Endometrium (tissue), 2 donors: Measurements from ENCODE around the gene RALGAPA1.

Experiments used
- FAIRE-seq: peaks from 2 replicates; lab custom pipeline; 2012; peaks lifted over from hg19 to GRCh38; lab: Jason Lieb, UNC
- donor health status: control.
- donor health status: control.

Gene RALGAPA1

DNA sequence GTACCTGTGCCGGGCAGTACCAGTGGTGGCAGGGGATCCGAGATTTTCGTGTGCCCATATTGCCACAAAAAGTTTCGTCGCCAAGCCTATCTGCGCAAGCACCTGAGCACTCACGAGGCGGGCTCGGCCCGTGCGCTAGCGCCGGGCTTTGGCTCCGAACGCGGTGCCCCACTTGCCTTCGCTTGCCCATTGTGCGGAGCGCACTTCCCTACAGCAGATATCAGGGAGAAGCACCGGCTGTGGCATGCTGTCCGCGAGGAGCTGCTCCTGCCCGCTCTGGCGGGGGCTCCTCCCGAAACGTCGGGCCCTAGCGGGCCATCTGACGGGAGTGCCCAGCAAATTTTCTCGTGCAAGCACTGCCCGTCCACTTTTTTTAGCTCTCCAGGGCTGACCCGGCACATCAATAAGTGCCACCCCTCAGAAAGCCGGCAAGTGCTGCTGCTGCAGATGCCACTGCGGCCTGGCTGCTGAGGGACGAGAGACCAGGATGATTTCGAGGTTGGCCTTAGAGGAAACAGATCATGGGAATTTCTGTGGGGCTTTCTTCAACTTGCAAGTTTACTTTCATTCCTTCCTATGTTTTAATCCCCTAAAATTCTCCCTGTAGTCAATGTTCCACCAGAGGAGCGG lies 273.5 kb downstream of the RALGAPA1 start:
- no peak for FAIRE-seq

DNA sequence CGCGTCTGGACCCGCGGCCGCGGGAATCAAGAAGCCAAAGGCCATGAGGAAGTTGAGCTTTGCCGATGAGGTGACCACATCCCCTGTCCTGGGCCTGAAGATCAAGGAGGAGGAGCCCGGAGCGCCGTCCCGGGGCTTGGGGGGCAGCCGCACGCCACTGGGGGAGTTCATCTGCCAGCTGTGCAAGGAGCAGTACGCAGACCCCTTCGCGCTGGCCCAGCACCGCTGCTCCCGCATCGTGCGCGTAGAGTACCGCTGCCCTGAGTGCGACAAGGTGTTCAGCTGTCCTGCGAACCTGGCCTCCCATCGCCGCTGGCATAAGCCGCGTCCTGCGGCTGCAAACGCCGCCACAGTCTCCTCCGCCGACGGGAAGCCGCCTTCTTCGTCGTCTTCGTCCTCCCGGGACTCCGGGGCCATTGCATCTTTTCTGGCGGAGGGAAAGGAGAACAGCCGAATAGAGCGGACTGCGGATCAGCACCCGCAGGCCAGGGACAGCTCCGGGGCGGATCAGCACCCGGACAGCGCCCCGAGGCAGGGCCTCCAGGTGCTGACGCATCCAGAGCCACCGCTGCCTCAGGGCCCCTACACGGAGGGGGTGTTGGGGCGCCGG lies 274.1 kb downstream of the RALGAPA1 start:
- no peak for FAIRE-seq

DNA sequence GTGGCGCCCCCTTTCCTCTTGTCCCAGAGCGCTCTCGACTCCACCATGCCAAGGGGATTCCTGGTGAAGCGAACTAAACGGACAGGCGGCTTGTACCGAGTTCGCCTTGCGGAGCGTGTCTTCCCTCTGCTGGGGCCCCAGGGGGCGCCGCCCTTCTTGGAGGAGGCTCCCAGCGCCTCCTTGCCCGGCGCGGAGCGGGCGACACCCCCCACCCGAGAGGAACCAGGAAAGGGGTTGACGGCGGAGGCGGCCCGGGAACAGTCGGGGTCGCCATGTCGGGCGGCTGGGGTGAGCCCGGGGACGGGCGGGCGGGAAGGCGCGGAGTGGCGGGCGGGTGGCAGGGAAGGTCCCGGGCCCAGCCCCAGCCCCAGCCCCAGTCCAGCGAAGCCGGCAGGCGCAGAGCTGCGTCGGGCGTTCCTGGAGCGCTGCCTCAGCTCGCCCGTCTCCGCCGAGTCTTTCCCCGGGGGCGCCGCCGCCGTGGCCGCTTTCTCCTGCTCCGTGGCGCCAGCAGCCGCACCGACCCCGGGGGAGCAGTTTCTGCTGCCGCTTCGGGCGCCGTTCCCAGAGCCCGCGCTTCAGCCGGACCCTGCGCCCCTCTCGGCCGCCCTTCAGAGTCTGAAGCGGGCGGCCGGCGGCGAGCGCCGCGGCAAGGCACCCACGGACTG lies 274.8 kb downstream of the RALGAPA1 start:
- no peak for FAIRE-seq

DNA sequence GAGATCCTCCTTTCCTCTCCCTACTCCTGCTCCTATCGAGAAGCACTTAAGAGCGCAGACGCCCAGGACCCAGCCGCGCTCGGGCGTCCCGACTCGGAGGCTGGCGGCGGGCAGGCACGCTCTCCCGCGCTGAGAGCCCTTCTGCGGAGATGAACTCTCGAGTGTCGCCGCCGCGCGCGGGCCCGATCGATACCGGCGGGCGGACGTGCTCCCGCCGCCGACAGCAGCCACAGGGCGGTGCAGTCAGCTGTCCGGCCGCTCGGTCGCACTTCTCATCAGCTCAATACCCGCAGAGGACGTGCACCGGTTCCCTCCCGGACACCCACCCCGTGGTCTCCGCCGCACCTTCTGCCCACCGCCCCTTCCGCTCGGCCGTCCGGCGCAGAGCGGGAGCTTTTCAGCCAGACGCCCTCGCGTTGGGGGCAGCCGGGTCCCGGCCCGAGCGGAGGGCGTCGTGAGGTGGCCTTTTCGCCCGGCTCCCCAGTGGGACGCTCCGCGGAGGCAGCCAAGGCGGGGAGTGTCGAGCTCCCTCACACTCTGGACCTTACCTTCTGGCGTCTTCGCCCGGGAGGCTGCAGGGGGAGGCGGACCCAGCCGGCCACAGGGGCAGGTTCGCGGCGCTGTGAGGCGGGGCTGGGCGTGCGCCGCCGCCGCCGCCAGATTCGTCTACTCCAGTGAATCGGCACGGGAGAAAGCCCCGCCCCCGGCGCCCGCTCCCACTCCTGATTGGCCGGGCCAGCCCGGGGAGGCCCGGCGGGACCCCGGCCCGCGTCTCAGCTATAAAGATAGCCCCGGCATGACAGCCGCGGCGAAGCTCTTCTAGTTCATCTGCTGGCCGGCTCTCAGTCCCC lies 275.5 kb downstream of the RALGAPA1 start, which contains the start of gene INSM2:
Gene INSM2 (plus strand): TSS at position 808 of the 851 bp plus-strand sequence. CDS start 89 bp downstream, outside the sequence.
- no peak for FAIRE-seq

DNA sequence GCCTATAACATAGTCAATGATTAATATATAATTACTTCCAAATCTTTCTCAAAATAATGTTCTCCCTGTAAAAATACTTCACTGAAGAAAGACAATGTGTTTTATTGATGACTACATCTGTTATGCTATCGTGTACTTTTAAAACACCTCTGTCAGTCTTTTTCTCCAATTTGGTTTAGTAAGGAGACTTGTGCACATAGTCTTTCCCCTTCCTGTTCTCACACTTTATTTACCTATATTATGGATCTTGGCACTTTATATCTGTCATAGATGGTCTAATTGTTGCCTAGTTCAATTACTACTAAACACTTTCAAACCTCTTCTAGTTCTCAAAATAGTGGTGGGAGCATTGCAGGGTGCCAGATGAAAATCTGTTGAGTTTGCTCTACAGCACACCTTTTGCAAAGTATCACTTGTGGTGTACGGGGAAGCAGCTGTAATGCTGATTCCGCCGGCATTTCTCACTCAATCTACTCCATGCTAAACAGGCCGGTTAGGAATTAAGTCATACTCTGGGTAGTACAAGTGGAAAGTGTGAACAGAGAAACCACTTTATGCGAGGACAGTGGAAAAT lies 276.2 kb downstream of the RALGAPA1 start:
- no peak for FAIRE-seq

DNA sequence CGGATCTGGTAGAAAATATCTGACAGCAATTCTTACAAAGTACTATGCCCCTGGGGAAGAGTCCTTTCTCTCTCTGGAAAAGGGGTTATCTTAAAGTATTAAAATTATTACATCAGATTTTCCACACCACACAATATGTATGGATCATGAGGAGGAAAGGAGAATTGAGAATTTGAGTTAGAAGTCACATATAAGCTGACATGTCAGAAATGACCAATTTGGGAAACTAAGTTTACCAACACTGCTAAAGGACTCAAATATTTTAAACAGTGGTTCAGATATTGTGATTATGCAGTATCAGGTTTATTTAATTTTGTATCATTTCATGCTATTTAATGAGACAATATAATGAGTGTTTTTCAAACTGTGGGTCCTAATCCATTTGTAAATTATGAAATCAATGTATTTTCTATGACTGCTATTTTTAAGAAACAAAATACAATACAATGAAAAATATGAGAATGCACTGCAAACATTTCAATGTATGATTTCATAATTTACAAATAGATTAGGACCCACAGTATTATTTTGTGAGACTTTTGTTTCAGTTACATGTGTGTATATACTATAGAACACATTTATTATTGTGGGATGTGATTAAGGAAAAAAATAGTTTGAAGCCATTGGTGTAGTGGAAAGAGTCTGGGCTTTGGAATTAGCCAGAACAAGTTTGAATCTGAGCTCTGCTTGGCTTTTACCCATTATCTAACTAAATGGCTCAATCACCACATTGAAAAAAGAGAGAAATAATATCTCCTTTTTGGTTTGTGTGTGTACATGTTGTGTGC lies 276.9 kb downstream of the RALGAPA1 start:
- no peak for FAIRE-seq

DNA sequence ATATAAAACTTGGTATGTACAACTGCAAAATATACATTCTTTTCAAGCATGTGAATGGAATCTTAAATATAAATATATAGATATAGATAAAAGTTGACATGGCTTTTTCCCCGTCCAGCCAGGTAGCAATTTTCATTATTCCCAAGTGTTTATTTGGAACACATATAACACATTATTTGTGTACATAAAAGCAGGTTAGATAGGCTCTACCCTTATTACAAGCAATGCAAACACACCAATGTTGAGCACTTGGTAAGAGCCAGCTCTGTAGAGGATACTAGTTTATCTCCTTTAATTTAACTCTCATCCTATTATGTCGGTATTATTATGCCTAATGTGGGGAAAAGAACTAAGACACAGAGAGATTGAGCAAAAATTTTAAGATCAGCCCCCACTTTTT lies 282.1 kb downstream of the RALGAPA1 start:
- no peak for FAIRE-seq

DNA sequence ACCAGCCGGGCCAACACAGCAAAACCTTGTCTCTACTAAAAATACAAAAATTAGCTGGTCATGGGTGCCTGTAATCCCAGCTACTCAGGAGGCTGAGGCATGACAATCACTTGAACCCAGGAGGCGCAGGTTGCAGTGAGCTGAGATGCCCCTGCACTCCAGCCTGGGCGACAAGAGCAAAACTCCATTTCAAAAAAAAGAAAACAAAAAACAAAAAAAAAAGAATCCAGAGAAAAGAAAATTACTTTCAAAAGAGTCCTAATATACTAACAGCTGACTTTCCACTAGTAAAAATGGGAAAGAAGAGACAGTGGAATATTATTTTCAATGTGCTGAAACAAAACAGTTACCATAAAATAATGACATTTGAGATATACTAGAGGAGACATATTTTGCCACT lies 283.4 kb downstream of the RALGAPA1 start:
- no peak for FAIRE-seq

DNA sequence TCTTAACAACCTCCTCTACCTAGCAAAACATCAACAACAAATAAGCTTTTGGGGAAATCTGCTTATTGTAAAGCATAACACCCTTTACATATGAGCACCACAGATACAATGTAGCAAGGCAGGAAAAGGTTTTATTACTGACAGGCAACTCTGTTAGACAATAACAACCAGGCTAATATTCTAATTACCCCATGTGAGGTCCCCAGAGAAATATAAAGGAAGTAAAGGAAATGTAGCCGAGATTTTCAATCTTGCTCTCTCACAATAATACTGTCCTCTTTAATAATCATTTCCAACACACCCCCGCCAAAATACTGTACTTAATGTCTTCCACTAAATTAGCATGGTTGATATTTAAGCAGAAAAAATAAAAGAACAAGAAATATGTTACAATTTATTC lies 289.1 kb downstream of the RALGAPA1 start:
- FAIRE-seq = no peak

DNA sequence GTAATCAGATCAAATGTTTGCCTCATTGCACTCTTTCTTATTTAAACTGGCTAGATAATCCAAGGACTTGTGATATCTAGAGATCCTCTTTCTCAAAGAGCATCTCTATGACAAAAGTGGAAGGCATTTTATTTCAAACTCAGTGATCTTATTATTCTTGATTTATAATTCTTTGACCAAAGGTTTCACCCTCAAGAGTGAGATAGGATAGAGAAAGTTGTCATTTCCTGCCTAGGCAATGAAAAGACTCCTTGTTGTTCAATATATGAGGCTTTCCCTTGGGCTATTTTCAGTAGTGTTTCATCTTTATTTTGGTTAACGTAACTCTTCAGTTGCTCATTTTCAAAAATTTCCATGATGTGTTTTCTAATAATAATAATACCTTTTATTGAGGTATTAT lies 293.2 kb downstream of the RALGAPA1 start:
- no peak for FAIRE-seq

DNA sequence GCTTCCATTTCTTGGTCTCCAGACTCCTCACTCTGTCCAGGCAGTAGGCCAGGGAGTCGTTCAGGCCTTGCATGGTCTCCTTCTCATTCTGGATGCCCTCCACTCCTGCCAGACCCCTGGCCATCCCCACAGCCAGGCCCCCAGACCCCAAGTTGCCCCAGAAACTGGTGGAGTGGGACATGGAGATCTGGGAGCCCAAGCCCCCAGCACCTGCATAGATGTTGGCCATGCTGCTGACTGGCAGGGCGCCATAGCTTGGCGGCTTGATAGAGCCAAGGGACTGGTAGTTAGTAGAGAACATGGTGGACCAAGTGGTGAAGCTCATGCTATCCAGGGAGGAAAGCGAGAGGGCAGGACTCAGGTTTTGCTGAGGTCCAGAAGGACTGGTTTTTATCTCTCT lies 296.3 kb downstream of the RALGAPA1 start:
- no peak for FAIRE-seq

DNA sequence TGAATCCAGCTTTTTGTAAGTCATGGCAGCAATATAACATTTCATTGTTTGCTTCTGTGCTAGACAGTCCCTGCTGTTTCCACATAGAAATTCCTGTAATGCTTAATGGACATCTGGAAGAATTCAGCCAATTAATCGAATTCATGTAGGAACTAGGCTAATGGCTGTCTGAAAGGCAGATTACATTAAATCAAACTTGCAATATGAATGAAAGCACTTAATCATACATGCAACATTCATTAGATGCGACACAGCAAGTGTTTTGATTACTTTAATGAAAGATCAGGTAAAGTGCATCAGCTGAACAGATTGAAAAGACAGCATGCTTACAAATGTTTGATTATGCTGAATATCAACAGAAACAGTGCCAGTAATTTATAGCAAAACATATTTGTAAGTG lies 299.2 kb downstream of the RALGAPA1 start:
- no peak for FAIRE-seq

DNA sequence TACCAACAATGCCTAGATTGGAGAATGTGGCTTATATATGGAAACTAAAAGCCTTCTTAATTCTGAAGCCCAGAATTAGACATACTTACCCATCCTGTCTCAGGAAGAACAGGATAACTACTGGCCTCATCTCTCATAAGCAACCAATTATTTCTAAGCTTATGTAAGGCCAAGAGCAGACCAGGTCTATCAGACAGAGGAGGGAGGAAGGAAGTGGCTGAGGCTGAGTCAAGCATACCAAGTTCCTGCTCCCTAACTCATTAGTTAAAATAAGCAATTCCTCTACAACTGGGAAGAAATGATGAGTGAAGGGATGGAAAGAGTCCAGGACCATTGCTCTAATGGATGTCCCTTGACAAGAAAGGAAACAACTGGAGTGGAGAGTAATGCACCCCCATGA lies 302.2 kb downstream of the RALGAPA1 start:
- FAIRE-seq = no peak

DNA sequence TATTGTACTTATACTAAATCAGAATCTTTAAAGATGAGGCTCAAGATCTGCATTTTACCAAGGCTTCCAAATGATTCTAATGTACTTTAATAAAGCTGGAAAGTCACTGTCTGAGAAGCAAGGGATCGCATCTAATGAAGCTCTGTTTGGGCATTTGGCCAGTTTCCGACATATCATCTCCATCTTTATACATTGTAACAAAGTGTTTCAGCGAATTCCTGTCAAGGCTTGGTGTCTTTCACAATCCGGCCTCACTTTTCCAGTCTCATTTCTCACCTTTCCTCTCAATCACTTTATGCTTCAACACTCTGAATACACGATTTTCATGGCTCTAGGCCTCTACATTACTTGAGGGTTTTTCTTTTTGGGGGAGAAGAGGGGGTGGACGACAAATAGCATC lies 302.6 kb downstream of the RALGAPA1 start:
- no peak for FAIRE-seq

DNA sequence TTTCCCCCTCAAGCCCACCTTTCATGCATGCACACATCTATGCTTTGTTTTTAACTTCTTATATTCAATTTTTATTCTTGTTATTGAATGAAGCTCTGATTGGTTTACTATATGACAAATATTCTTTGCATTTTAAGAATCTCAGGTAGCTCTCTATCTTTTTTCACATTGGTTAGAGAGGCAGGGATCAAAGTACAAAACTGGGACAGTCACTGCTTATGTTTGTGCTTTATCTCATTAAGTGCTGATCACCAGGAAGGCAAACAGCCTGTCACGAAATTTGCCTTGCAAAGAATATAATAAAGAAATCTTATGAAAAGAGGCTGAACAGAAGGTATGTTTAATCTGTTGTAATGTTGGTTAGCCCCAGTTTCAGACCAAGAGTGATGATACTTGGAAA lies 304.8 kb downstream of the RALGAPA1 start:
- FAIRE-seq = no peak

DNA sequence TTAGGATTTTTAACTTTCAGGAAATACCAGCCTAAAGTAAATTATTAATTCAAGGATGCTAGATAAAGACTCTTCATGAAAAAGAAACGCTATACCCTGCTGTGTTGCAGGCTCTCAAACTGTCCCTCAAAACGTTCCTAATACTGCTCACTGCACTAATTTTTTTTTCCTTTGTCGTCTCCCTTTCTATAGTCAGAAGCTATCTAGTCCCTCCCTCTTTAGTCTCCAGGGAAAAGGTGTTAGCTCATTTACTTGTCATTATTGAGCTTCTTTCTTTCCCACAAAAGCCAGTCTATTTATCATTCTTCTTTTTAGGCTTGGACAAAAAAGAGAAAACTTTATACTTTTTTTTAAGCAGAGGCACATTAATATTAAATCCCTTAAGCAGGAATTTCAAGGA lies 305.4 kb downstream of the RALGAPA1 start:
- FAIRE-seq = no peak

DNA sequence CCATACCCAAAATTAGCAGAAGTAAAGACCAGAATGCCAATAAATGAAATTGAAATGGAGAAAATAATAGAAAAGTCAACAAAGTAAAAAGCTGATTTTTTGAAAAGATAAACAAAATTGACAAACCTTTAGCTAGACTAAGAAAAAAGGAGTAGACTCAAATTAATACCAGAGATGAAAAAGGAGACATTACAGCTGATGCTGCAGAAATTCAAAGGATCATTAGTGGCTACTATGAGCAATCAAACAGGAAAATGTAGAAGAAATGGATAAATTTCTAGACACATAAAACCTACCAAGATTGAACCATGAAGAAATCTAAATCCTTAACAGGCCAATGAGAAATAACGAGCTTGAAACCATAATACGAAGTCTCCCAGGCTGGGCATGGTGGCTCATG lies 309.9 kb downstream of the RALGAPA1 start:
- no peak for FAIRE-seq

DNA sequence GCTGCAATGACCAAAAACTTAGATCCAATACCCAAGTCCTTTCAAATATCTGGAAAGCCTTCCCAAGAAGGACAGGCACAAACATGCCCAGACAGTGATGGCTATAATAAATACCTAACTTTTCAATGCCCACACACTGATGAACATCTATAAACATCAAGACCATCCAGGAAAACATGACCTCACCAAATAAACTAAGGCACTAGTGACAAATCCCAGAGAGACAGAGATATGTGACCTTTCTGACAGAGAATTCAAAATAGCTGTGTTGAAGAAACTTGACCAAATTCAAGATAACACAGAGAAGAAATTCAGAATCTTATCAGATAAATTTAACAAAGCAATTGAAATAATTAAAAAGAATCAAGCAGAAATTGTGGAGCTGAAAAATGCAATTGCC lies 313.8 kb downstream of the RALGAPA1 start:
- FAIRE-seq = no peak

DNA sequence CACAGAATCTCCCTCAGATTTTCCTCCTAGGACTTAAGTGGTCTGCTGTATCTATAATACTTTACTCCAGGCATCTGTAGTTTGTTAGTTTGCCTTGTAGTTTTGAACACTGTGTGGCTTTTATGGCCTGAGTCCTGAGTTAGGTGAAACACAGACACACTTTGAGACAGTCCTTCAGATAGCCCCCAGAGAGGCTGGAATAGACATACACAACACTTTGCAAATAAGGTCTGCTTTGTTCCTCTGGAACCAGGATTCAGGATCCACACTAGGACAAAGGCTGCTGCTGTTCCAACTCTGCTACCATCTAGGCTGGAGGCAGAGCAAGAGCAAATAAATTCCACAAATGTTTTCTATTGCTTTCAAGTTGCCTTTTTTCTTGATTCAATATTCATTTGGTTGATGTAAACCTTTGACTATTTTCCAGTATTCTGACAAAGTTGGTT lies 316.5 kb downstream of the RALGAPA1 start:
- FAIRE-seq = no peak
